GM18867 (cell line): ENCODE measurements around the gene CKS1B.

Experiments
- ATAC-seq: cut with Tn5 transposase; IDR thresholded peaks from one replicate; pipeline ENCODE4 v1.9.1; 2021; ENCODE audit warnings: mild to moderate bottlenecking, moderate library complexity; ENCODE audit not compliant: unreplicated experiment

The CKS1B gene

DNA sequence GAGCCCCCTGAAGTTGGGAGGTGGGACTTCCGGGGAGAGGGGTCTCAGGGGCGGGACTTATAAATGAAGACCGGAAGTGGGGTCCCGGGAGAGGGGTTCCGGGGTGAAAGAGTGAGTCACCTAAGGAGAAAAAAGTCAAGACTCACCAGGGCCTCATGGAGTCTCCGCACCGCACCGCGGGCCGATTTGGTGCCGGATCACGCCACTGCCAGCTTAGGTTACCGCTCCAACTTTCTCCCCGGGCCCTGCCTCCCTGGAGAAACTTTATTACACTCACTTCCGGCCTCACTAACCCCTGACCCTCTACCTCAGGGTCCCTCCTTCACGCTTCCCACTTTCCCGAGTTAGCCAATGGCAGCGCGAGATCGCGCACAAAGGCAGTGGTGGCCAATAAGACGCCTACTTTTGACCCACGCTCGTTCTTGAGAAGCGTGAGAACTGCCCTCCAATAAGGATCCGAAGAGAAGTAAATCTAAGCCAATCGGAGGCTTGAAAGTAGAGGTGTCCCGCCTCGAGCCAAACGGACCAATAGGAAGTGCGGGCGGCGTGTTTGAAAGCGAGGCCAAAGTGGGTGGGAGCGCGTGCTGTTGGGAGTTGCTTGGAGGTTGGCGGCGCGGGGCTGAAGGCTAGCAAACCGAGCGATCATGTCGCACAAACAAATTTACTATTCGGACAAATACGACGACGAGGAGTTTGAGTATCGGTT, at the start of gene CKS1B:
Gene CKS1B, plus strand, starts transcription at position 580 of the 706 bp plus-strand sequence. Its CDS starts 65 bp downstream, at position 645.
- peak; percentile 77 for ATAC-seq

DNA sequence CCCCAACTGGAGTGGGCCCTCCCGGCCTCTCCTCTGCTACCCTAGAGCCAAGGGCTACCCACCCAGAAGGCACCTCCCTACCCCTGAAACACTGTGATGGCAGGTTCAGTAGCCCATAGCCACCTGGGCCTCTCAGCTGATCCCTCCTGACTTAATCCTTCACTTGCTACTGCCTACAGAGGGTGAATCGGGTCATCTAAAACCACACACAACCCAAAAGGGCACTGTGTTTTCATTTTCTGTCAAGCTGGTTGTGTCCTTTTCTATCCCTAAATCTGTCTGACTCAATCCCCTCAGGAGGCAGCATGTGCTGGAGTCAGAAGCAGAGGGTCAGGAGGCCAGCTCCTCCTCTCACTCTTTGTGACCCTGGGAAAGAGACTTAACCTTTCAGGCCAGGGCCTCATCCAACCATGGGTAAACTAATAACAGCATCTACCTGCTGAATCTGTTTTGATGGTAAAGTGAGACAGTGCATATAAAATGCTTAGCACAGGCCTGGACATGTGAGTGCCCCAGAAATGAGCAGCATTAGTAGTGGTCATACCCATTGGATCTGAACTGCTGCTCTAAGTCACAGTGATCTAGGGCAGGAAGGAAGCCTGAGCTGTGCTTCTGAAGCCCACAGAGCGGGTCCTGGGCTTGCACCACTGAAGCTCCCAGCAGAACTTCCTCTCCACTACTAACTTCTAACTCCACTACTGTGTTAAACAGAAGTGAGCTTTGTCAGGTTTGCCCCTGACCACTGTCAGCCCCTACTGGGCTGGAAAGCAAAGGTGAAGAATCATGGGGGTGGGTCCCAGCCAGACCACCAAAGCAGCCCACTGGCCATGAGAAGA, 48.9 kb upstream of the CKS1B start:
- ATAC-seq, result no peak

DNA sequence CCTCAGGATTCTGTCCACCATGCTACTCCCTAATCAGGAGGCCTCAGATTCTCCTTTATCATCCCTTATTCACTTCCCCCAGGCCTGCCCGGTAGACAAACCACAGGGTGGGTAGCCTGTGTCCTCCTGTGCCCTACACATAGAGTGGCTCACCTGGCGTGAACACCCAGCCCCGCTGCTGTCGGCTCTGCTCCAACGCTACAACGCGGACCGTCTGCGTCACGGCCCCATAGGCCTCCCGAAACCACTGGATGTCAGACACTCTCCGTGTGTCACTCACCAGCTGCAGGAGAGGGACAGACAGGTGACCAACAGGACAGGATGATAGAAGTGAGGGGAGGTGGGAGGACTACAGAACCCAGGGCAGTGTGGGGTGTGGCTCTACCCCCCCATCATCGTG, 48.3 kb upstream of the CKS1B start:
- ATAC-seq, result no peak

DNA sequence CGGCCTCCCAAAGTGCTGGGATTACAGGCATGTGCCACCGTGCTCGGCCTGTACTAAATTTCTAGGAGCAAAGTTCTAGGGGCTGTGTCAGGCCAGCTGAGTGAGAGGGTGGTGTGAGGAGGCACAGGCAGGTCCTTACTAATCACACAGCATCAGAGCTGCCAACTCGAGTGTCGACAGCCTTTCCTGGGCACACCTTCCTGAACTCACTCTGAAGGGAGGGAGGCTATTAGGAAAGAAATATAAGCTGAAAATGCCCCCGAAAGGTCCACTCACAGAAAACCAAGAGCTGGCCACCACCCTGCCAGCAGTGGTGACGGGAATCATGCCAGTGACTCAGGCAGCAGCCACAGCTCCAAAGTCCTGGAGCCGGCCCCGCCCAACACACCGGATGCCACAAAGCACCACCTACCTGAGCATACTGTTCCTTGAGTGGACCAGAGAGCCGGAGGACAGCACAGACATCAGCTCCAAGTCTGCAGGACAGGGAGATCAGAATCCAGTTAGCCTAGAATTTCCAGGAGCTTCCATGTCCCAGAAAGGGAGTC, 42.5 kb upstream of the CKS1B start:
- ATAC-seq, result no peak

DNA sequence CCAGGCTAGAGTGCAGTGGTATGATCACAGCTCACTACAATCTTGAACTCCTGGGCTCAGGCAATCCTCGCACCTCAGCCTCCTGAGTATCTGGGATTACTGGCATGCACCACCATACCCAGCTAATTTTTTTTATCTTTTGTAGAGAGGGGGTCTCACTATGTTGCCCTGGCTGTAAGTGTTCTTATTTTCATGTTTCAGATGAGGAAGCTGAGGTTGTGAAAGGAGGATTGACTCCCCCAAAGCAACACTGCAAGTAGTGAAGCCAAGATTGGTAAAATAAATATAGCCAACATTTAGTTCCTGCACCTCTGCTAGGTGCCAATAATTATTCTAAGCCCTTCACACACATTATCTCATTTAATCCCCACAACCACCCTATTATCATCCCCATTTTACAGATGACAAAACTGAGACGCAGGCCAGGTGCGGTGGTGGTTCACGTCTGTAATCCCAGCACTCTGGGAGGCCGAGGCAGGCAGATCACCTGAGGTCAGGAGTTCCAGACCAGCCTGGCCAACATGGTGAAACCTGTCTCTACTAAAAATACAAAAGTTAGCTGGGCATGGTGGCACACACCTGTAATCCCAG, 40.0 kb upstream of the CKS1B start:
- no peak for ATAC-seq

DNA sequence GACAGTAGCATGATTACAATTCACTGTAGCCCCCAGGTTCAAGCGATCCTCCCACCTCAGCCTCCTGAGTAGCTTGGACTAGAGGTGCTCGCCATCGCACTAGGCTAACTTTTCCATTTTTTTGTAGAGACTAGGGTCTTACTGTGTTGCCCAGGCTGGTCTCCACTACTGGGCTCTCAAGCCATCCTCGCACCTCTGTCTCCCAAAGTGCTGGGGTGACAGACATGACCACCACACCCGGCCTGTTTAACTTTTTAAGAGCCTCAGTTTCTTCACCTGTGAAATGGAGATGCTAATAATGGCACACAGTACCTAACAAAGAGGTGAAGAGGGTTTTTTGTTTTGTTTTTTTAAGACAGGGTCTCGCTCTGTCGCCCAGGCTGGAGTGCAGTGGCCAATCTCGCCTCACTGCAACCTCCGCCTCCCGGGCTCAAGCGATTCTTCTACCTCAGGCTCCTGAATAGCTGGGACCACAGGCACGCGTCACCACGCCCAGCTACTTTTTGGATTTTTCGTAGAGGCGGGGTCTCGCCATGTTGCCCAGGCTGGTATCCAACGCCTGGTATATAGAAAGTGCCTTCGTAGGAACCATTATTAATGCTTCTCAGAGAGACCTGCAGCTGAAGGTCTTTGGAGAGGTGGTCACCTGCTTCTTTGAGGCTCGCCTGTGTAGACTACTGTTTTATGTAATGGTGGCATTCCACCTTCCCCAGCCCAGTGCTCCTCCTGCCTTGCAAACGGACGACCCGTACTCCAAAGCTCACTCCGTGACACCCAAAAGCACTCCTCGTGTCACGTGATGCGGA, 38.5 kb upstream of the CKS1B start:
- peak; percentile 4 for ATAC-seq

DNA sequence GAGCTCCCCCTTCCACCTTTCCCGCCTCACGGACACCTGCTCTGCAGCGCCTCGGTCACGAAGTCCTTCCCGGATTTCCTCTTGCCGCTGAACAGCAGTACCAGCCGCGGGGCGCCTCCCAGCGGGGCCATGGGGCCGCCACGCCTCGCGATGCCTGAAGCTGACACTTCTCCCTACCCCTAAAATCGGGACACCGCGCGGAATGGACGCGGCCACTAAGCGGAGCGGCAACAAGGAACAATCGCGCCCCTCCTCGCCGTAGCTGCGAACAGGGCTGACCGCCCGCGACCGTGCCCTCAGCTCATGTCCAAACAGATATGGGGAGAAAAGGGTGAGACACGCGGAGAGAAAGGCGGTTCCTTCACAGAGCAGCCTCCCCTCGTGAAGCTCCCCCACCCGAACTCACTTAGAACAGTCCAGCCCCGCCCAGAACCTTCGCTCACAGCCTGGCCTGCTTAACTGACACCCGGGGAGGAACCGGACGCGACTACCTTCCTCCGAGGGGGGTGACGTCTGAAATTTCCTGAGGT, 37.9 kb upstream of the CKS1B start, which contains the start of gene PMVK:
Gene PMVK, minus strand, starts transcription at position 165 of the 530 bp plus-strand sequence. Its CDS starts 34 bp downstream, at position 131.
- ATAC-seq, result peak; percentile 80

DNA sequence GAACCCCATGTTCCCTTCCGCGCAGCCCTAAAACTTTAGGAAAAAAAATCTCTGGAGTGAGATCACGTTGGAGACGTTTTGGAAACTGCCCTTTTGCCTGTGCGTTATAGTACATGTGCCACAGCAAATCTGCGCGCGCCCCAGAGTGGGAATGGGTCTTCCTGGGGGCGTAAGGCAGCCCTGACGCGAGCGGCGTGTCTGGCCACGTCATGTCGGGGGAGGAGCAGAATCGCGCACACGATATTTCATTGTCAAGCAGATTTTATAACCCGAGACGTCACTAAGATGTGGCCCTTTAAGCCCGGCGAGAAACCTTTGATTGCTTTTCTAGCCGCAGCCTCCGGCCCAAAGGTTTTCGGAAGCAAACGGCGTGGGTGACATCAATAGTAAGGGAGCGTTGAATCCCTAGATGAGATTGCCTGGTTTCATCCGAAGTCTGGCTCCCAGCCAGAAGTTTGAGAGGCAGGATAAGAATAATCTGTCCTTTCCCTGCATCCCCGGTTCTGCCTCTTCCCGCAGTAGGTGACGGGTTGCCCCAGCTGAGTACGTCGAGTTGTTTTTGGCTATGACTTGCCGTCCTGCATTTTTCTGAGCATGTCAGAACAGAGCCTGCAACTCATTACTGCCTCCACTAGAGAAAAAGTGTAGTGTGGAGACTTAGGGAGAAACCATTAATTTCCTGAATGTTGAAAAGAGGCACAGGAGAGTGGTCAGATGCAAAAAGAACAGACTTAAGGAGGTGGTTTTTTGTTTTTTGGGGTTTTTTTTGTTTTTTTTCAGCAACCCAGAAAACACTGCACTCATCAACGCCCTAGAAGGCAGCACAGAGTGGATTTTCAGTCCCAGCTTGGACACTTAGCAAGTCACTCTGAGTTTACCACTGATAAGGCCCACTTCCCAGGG, 37.1 kb upstream of the CKS1B start:
- ATAC-seq, result peak; percentile 67

DNA sequence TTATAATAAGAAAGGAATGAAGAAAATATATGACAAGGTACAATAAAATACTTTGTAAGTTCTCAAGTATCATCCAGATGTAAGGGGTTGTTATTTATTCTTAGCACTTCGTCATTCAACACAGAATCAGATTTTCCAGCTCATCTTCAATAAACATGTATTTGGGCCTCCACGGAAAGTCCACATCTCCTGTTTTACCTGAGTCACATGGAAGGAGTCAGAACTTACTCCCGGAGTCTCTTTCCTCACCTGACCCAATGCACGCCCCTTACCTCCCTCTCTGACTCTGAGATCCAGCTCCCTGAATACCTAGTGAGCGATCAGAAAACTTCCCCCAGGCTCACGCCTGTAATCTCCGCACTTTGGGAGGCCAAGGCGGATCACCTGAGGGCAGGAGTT, 36.5 kb upstream of the CKS1B start:
- no peak for ATAC-seq

DNA sequence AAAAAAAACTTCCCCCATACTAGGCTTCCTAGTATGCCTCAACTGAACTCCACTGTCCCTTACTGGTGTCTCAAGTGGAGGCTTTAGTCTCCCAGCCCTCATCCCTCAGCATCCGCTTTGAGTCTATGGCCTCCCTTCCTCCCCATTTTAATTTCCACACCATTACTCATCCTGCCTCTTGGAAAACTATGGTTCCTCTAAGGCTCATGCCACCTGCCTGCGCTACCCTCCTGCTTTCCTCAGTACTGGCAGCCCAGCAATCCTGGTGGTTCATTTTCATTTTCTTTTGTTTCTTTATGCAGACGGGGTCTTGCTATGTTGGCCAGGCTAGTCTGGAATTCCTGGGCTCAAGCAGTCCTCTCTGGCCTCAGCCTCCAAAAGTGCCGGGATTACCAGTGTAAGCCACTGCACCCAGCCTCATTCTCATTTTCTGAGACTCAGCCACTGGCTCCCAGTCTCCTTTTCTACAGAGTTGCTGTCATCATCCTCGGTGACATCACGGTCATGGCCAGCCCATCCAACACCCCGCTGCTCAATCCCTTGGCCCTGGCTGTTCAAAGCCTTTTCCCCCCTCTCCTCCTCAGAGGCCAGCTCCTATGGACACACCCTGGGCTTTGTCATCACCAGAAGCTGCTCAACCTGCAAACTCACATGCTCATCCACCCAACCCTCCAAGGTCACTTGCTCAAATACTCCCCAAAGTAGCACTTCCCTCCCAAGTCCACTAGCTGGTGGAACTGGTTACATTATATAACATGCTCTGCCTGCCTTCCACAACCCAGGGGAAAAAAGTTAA, 35.7 kb upstream of the CKS1B start:
- no peak for ATAC-seq

DNA sequence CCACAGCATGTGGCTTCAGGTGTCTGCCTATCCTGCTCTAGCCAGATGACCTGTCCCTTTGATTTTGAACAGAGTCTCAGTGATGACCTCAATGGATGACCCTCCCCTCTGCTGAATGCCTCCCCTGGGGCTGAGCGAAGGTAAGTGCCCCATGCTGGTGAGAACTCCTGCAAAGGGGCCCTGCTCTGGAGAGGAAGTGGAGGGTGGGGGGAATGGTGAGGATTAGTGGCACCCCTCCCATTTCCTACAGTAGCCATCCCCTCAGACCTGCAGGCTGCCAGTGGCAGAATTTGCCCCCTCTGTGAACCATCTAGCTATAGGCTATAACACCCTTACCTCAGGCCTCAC, 34.3 kb upstream of the CKS1B start:
- ATAC-seq, result no peak

DNA sequence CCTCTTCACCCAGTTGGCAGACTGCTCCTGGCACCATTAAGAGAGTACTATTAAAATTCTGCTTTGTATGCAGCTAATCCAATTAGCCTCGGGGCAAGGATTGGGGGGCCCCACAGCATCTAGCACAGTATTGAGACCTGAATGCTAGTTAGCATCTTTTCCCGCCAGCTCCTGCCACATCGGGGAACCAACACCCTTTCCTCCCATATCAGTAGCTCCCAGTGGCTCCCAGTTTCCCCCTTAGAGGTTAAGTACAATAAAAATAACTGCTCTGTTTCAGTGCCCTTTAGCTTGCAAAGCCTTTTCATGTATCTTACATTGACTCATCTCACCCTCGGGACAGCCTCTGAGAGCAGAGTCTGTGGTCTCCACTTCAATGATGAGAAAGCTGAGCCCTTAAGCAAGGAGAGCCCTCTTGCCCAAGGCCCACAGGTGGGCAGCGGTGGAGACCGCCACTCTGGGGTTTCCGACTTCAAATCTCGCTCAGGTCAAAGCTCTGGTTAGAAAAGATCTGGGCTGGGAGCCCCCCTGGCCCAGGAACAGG, 33.8 kb upstream of the CKS1B start:
- no peak for ATAC-seq

DNA sequence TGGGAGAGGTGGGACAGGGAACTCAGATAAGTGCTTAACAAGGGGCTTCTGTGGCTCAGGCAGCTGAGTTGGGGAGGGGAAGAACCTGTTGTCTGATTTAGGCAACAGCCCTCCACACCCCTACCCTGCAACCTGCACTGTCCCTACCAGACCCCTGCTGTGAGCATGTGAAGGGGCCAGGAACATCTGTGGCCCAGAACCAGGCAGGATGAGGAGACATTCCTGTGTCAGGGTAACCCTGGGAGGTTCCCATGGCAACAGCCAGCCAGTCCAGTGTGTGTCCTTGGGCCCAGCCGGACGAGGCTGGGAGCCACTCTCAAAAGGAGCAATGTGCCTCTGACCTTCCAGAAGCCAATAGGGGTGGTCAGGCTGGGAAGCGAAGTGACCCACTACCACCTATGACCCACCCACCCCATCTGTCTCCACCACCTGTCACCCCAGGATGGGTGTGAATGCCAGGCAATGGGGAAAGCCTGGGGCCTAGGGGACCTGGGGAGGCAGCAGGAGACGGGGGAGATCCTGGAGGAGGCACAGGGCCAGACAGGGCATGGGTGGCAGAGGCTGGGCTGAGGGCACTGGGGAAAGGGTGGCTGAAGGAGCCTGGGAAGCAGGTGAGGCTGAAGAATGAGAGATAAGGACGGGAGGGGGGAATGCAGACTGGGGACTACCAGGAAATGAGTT, 33.0 kb upstream of the CKS1B start:
- ATAC-seq, result no peak

DNA sequence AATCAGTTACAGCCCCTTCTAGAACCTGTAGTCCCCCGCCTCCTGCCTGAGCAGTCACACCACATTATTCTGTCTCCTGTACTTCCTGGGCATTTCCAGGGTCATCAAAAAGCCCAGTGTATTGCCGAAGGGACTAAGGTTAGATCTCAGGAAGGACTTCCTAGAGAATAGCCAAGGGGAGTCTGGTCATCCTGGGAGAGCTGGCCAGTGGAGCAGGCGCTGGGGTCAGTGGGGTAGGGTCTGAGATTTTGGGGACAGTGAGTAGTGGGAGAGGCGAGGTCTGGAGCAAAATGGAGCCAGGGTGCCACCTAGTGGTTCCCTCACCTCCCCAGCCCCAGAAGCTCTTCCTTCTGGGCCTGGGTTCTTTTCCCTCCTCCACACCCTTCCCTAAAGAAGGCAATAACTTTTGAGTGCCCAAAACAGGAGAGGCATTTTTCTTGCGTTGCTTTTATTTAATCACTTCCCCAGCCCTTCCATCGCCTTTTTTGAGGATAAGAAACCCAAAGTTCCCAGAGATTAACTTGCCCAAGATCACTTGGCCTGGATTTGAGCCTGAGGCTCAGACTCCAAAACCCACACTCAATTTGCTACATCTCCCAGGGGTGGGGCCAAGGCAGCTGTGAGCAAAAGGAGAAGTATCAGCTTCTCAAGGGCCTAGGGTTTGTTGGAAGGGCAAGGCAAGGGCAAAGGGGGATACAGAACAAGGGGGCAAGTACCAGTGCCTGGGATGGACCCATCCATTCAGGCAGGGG, 30.7 kb upstream of the CKS1B start:
- ATAC-seq, result no peak

DNA sequence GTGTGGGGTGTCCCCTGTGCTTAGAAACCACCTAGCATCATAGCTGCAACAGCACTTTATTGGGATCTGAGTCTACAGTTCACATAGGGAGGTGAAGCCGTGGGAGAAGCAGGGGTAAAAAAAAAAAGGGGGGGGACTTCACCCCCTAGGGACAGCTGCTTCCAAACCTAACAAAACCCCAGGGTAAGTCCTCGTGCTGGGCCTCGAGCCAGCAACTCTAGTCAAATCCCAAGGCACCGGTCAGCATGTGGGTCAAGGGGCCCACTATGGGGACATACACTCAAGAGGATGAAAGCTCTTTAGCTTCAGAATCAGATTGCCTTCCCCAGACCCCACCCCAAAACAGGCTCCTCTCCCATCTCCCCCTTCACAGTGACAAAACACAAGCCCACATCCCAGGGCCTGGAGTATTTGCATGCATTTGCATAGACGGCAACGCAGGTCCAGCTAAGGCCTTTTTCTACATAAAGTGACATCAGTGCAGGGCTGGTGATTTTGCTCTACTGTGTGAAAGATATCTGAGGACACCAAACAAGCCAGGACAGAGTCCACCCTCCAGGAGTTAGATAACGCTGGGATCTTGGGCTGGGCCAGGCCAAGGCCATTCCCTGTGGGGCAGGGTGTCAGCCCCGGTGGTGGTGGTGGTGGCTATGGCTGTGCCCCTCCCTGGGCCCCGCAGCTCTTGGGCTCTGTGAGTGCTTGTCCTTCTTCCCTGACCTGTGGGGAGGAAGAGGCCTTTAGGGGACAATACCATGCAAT, 29.9 kb upstream of the CKS1B start:
- ATAC-seq, result no peak

DNA sequence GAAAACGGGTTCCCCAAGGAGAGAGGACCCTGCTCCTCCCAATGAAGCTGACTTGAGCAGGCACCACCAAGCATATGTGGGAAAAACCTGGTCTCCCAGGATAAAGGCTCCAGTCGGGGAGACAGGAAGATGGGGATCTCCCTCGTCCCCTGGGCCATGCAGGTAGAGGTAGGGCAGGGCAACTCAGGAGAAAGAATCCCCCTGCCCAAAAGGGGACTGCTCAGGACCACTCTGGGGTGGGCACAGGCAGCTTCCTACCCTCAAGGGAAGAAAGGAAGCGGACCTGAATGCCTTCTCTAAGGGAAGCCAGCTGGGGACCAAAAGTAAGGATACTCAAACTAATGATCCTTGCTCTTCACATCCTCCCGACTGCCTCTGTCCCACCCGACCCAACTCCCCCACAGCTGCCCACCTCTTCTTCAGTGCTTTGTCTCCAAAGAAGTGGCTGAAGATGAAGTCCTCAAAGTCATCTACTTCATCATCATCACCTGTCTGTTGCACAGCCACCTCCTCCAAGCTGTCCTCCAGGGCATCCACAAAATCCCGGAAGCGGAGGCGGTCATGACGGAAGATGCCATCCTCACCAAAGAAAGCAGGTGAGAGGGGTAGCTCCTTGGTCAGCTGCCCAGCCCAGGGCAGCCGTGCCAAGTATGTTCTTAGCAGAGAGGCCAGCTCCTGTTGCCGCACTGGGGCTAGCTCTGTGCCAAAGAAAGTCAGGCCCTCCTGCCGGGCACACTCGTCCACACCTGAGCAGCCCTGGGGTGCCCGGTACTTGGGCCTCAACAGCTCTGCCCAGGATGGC, 29.1 kb upstream of the CKS1B start:
- no peak for ATAC-seq
